Panc1 (cell line): ENCODE measurements around the gene IGF1R.

Experiments
- CTCF ChIP-seq: fragments of 450-650 bp; IDR thresholded peaks from 2 replicates; pipeline ENCODE4 v1.5.1; 2017; ENCODE audit warnings: mild to moderate bottlenecking
- POLR2AphosphoS5 ChIP-seq: IDR thresholded peaks from 2 replicates; pipeline ENCODE4 v1.6.1; 2012; ENCODE audit warnings: mild to moderate bottlenecking, low read depth, low read length, moderate library complexity
- TCF7L2 ChIP-seq: IDR thresholded peaks from 2 replicates; pipeline ENCODE4 v1.6.1; 2011; ENCODE audit warnings: mild to moderate bottlenecking, low read depth, low read length, inconsistent platforms

- TF ChIP-seq POLR2AphosphoS5 (no peak), CTCF (no peak), TCF7L2 (no peak)
Observed at GRCh38 chr15:98942431-98942830, 294.1 kb downstream of the IGF1R start.
